CD4-positive, alpha-beta T cell treated with Interleukin-15 for 4 hours (primary cell): Measurements from ENCODE around the gene EIF4G1.
"Not testable (repeated sequence)": the region's sequence is repeated elsewhere in the genome, so short reads cannot be mapped to it uniquely, and the experiment has no call there.

Experiments used
- DNase-seq: peaks from one replicate; pipeline ENCODE4 v3.0.0-alpha.2; 2020; ENCODE audit warnings: low spot score

Gene EIF4G1

GRCh38 chr3:184314363-184314699, at the start of gene EIF4G1:
TSS of gene EIF4G1 (plus strand) at chr3:184314606. CDS start at chr3:184315797, 1,191 bp downstream.
- DNase-seq: peak; percentile 93

- not testable (repeated sequence) for DNase-seq
These were observed 47.2 kb upstream of the EIF4G1 start for GRCh38 chr3:184267249-184267648.

GRCh38 chr3:184272269-184272668, 42.1 kb upstream of the EIF4G1 start:
- DNase-seq: no peak

DNA sequence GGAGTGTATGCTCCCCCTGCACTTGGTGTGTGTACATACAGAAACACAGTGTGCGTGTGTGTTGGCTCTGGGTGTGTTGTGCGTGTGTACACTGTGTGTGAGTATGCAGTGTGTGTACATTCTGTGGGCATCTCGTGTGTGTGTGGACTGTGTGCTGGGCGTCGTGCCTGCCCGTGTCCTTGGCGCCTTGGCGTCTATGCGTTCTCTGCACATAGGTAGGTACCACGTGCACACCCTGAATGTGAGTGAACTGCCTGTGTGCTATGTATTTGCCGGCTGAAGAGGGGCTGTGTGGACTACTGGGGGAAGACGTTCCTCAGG, 39.1 kb upstream of the EIF4G1 start:
- DNase-seq: no peak

- no peak for DNase-seq
These were observed 38.2 kb upstream of the EIF4G1 start, which contains the start of gene ECE2 for GRCh38 chr3:184275961-184276910. TSS of gene ECE2 (plus strand) at chr3:184276022. CDS start at chr3:184276154, 132 bp downstream.

GRCh38 chr3:184277366-184277765, 37.0 kb upstream of the EIF4G1 start:
- no peak for DNase-seq

GRCh38 chr3:184282941-184283340, 31.5 kb upstream of the EIF4G1 start:
- DNase-seq: no peak

DNA sequence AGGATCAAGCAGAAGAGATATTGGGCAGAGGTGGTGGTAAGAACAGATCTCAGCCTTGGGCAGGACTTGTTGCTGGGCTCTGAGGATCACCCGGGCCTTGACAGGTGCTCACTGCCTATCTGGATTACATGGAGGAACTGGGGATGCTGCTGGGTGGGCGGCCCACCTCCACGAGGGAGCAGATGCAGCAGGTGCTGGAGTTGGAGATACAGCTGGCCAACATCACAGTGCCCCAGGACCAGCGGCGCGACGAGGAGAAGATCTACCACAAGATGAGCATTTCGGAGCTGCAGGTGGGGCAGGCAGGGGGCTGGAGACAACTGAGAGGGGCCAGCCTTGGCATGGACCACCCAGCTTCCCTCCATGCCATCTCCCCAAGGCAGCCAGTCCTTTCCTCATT, 30.7 kb upstream of the EIF4G1 start:
- DNase-seq: no peak

GRCh38 chr3:184284696-184285095, 29.7 kb upstream of the EIF4G1 start:
- peak; percentile 14 for DNase-seq

- peak; percentile 51 for DNase-seq
These were observed 24.9 kb upstream of the EIF4G1 start for GRCh38 chr3:184289426-184289938.

- no peak for DNase-seq
These were observed 24.1 kb upstream of the EIF4G1 start for GRCh38 chr3:184290331-184290730.

- no peak for DNase-seq
These were observed 23.2 kb upstream of the EIF4G1 start for GRCh38 chr3:184291044-184291737.

DNA sequence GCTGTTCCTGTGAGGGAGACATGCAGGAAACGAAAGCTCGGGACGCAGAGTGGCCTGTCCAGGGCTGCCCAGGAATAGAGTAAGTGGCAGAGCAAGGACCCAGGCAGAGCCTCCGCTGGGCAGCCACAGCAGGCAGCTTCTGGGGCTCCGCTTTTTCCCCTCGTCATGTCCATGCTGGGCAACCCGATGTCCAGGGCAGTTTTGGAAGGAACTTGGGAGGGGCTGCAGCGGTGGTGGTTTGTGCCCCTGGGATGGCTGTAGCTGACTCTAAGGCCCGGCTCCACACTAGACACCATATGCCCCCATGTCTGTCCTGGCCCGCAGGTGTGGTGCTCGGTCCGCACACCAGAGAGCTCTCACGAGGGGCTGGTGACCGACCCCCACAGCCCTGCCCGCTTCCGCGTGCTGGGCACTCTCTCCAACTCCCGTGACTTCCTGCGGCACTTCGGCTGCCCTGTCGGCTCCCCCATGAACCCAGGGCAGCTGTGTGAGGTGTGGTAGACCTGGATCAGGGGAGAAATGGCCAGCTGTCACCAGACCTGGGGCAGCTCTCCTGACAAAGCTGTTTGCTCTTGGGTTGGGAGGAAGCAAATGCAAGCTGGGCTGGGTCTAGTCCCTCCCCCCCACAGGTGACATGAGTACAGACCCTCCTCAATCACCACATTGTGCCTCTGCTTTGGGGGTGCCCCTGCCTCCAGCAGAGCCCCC, 22.5 kb upstream of the EIF4G1 start:
- DNase-seq: no peak

GRCh38 chr3:184295771-184296170, 18.6 kb upstream of the EIF4G1 start:
- no peak for DNase-seq

DNA sequence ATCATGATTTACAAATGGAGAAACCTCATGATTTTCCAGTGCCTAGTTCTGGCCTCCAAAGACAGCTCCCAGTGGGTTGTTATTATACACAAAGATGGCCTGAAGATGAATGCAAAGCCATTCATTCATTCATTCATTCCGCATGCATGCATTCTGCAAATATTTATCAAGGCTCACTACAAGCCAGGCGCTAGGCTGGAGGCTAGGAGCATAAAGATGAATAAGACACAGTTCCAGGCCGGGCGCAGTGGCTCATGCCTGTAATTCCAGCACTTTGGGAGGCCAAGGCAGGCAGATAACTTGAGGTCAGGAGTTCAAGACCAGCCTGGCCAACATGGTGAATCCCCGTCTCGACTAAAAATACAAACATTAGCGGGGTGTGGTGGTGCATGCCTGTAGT, 17.8 kb upstream of the EIF4G1 start:
- DNase-seq: no peak

GRCh38 chr3:184298759-184299487, 15.5 kb upstream of the EIF4G1 start, which contains the start of gene PSMD2:
TSS of gene PSMD2 (plus strand) at chr3:184299241. CDS start at chr3:184299267, 26 bp downstream.
- peak; percentile 98 for DNase-seq

- no peak for DNase-seq
These were observed 14.7 kb upstream of the EIF4G1 start for GRCh38 chr3:184299488-184300377.

GRCh38 chr3:184300378-184300720, 14.1 kb upstream of the EIF4G1 start:
- DNase-seq: no peak

- no peak for DNase-seq
These were observed 8.8 kb upstream of the EIF4G1 start for GRCh38 chr3:184305577-184305976.

- no peak for DNase-seq
These were observed 7.9 kb upstream of the EIF4G1 start for GRCh38 chr3:184306341-184306972.
